ENCODE data around the gene PRKRA.
"Not testable (repeated sequence)": the region's sequence is repeated elsewhere in the genome, so short reads cannot be mapped to it uniquely, and the experiment has no call there.

The PRKRA gene

GRCh38 chr2:178441426-178441825, 9.5 kb downstream of the PRKRA start:
- H3K27me3 Mint-ChIP-seq = no peaks in the 10 kb centered on the region
- ATAC-seq (replicated peaks) (no peak), DNase-seq (no peak)
- no peak overlapping the region for H3K27ac Mint-ChIP-seq
- H3K4me1 Mint-ChIP-seq = no peaks in the 10 kb centered on the region
- H3K36me3 Mint-ChIP-seq = peaks cover 25 to 46% of the 10 kb centered on the region in 2 donors
- no peak overlapping the region for H3K4me3 Mint-ChIP-seq
- H3K9me3 Mint-ChIP-seq = no peaks in the 10 kb centered on the region

GRCh38 chr2:178436662-178437061, 14.3 kb downstream of the PRKRA start:
- H3K36me3 Mint-ChIP-seq = peaks cover 27 to 46% of the 10 kb centered on the region in 2 donors
- H3K4me1 Mint-ChIP-seq = no peaks in the 10 kb centered on the region
- ATAC-seq (replicated peaks) (no peak), DNase-seq (no peak)
- no peak overlapping the region for H3K27ac Mint-ChIP-seq
- H3K9me3 Mint-ChIP-seq = no peaks in the 10 kb centered on the region
- H3K27me3 Mint-ChIP-seq = no peaks in the 10 kb centered on the region
- no peak overlapping the region for H3K4me3 Mint-ChIP-seq

- peaks cover 50 to 70% of the 10 kb centered on the region in 2 donors for H3K36me3 Mint-ChIP-seq
- DNase-seq = no peak
Observed at GRCh38 chr2:178429336-178429735, 21.6 kb downstream of the PRKRA start.

GRCh38 chr2:178428396-178428806, 22.6 kb downstream of the PRKRA start:
- Mint-ChIP-seq H3K27me3 (no peaks in the 10 kb centered on the region), H3K9me3 (peaks cover 10 to 20% of the 10 kb centered on the region in 2 donors), H3K4me1 (no peaks in the 10 kb centered on the region), H3K36me3 (peaks cover 53 to 76% of the 10 kb centered on the region in 2 donors), H3K27ac (no peak overlapping the region), H3K4me3 (no peak overlapping the region)
- DNase-seq (no peak), ATAC-seq (replicated peaks) (no peak)

More at GRCh38 chr2:178429336-178429735, 21.6 kb downstream of the PRKRA start:
- ATAC-seq (replicated peaks) = no peak
- H3K27ac Mint-ChIP-seq = no peak overlapping the region
- H3K4me3 Mint-ChIP-seq = no peak overlapping the region
- peaks cover 10 to 19% of the 10 kb centered on the region in 2 donors for H3K9me3 Mint-ChIP-seq
- H3K4me1 Mint-ChIP-seq = no peaks in the 10 kb centered on the region
- H3K27me3 Mint-ChIP-seq = no peaks in the 10 kb centered on the region

GRCh38 chr2:178427458-178427857, 23.5 kb downstream of the PRKRA start:
- ATAC-seq (replicated peaks) = no peak
- Mint-ChIP-seq H3K27ac (no peak overlapping the region), H3K27me3 (no peaks in the 10 kb centered on the region), H3K9me3 (peaks cover 10 to 20% of the 10 kb centered on the region in 2 donors), H3K36me3 (peaks cover 53 to 76% of the 10 kb centered on the region in 2 donors), H3K4me3 (no peak overlapping the region), H3K4me1 (no peaks in the 10 kb centered on the region)
- no peak for DNase-seq

- H3K4me1 Mint-ChIP-seq = no peaks in the 10 kb centered on the region
- H3K9me3 Mint-ChIP-seq = peaks cover 10 to 20% of the 10 kb centered on the region in 2 donors
- H3K36me3 Mint-ChIP-seq = peaks cover 50 to 76% of the 10 kb centered on the region in 2 donors
- H3K27ac Mint-ChIP-seq = no peak overlapping the region
- DNase-seq (no peak), ATAC-seq (replicated peaks) (no peak)
- H3K27me3 Mint-ChIP-seq = no peaks in the 10 kb centered on the region
- no peak overlapping the region for H3K4me3 Mint-ChIP-seq
Observed at GRCh38 chr2:178426388-178426787, 24.6 kb downstream of the PRKRA start.

GRCh38 chr2:178425255-178425827, 25.6 kb downstream of the PRKRA start:
- H3K27ac Mint-ChIP-seq = no peak overlapping the region
- ATAC-seq (replicated peaks) (no peak), DNase-seq (no peak)
- peaks cover 0 to 6% of the 10 kb centered on the region in 2 donors for H3K4me1 Mint-ChIP-seq
- H3K36me3 Mint-ChIP-seq = peaks cover 46 to 67% of the 10 kb centered on the region in 2 donors
- no peak overlapping the region for H3K4me3 Mint-ChIP-seq
- H3K27me3 Mint-ChIP-seq = no peaks in the 10 kb centered on the region
- H3K9me3 Mint-ChIP-seq = peaks cover 10 to 20% of the 10 kb centered on the region in 2 donors

- Mint-ChIP-seq H3K36me3 (peaks cover 42 to 55% of the 10 kb centered on the region in 2 donors), H3K27ac (peak overlapping the region; percentile 20)
- H3K4me3 Mint-ChIP-seq = not testable (repeated sequence)
Observed at GRCh38 chr2:178423746-178424145, 27.2 kb downstream of the PRKRA start.

GRCh38 chr2:178422097-178422496, 28.9 kb downstream of the PRKRA start:
- peaks cover 10 to 20% of the 10 kb centered on the region in 2 donors for H3K9me3 Mint-ChIP-seq
- H3K36me3 Mint-ChIP-seq = peaks cover 33 to 41% of the 10 kb centered on the region in 2 donors
- peaks cover 0 to 8% of the 10 kb centered on the region in 2 donors for H3K4me1 Mint-ChIP-seq
- no peak for ATAC-seq (replicated peaks)
- H3K4me3 Mint-ChIP-seq = no peak overlapping the region
- no peaks in the 10 kb centered on the region for H3K27me3 Mint-ChIP-seq
- H3K27ac Mint-ChIP-seq = no peak overlapping the region
- no peak for DNase-seq

More at GRCh38 chr2:178423746-178424145, 27.2 kb downstream of the PRKRA start:
- not testable (repeated sequence) for H3K27me3 Mint-ChIP-seq; ATAC-seq (replicated peaks); DNase-seq; H3K4me1 Mint-ChIP-seq
- peaks cover 10 to 20% of the 10 kb centered on the region in 2 donors for H3K9me3 Mint-ChIP-seq

- peaks cover 23 to 30% of the 10 kb centered on the region in 2 donors for H3K36me3 Mint-ChIP-seq
- no peak for DNase-seq
- H3K27ac Mint-ChIP-seq = no peak overlapping the region
- peaks cover 5 to 12% of the 10 kb centered on the region in 2 donors for H3K9me3 Mint-ChIP-seq
- no peak overlapping the region for H3K4me3 Mint-ChIP-seq
- no peak for ATAC-seq (replicated peaks)
- peaks cover 0 to 8% of the 10 kb centered on the region in 2 donors for H3K4me1 Mint-ChIP-seq
- H3K27me3 Mint-ChIP-seq = no peaks in the 10 kb centered on the region
Observed at GRCh38 chr2:178420463-178420999, 30.4 kb downstream of the PRKRA start.

- ATAC-seq (replicated peaks) (no peak), DNase-seq (no peak)
- Mint-ChIP-seq H3K27ac (no peak overlapping the region), H3K4me3 (no peak overlapping the region), H3K9me3 (no peaks in the 10 kb centered on the region), H3K4me1 (peaks cover 4 to 19% of the 10 kb centered on the region in 2 donors), H3K27me3 (no peaks in the 10 kb centered on the region), H3K36me3 (peaks cover 11 to 16% of the 10 kb centered on the region in 2 donors)
Observed at GRCh38 chr2:178419123-178419522, 31.9 kb downstream of the PRKRA start.

- ATAC-seq (replicated peaks) (no peak), DNase-seq (no peak)
- Mint-ChIP-seq H3K9me3 (no peaks in the 10 kb centered on the region), H3K4me1 (peaks cover 6 to 23% of the 10 kb centered on the region in 2 donors), H3K36me3 (peaks cover 8 to 9% of the 10 kb centered on the region in 2 donors), H3K27ac (no peak overlapping the region), H3K27me3 (no peaks in the 10 kb centered on the region), H3K4me3 (no peak overlapping the region)
Observed at GRCh38 chr2:178418426-178418825, 32.5 kb downstream of the PRKRA start.

- Mint-ChIP-seq H3K9me3 (no peaks in the 10 kb centered on the region), H3K4me3 (no peak overlapping the region)
Observed at GRCh38 chr2:178417916-178418315, 33.1 kb downstream of the PRKRA start.

GRCh38 chr2:178415979-178416378, 35.0 kb downstream of the PRKRA start:
- peaks cover 8 to 9% of the 10 kb centered on the region in 2 donors for H3K36me3 Mint-ChIP-seq

More at GRCh38 chr2:178417916-178418315, 33.1 kb downstream of the PRKRA start:
- Mint-ChIP-seq H3K27ac (no peak overlapping the region), H3K4me1 (peaks cover 8 to 26% of the 10 kb centered on the region in 2 donors), H3K36me3 (peaks cover 8 to 9% of the 10 kb centered on the region in 2 donors), H3K27me3 (no peaks in the 10 kb centered on the region)
- ATAC-seq (replicated peaks) (no peak), DNase-seq (no peak)

More at GRCh38 chr2:178415979-178416378, 35.0 kb downstream of the PRKRA start:
- DNase-seq (no peak), ATAC-seq (replicated peaks) (no peak)
- no peak overlapping the region for H3K27ac Mint-ChIP-seq
- H3K4me3 Mint-ChIP-seq = no peak overlapping the region
- H3K9me3 Mint-ChIP-seq = no peaks in the 10 kb centered on the region
- H3K4me1 Mint-ChIP-seq = peaks cover 8 to 26% of the 10 kb centered on the region in 2 donors
- H3K27me3 Mint-ChIP-seq = no peaks in the 10 kb centered on the region
